IgD-negative memory B cell (primary cell): ENCODE results near the gene LRRC56. TPM values are rescaled to one million over a fixed set of nuclear protein-coding genes. Genes with fewer than 3 reads are reported as not detected.

ENCODE experiments used
- H3K27ac Mint-ChIP-seq, 3 donors: one replicate each; pipeline ENCODE4 v1.8.0; 2020 to 2022; ENCODE audit warnings: mild to moderate bottlenecking in 3 of 3, mixed read lengths in 3 of 3, moderate library complexity in 1 of 3
- H3K27me3 Mint-ChIP-seq: one replicate; pipeline ENCODE4 v1.8.0; 2021; ENCODE audit warnings: mixed read lengths
- H3K36me3 Mint-ChIP-seq: one replicate; pipeline ENCODE4 v1.8.0; 2020; ENCODE audit warnings: mild to moderate bottlenecking, mixed read lengths
- H3K4me1 Mint-ChIP-seq, 3 donors: one replicate each; pipeline ENCODE4 v1.8.0; 2020 to 2022; ENCODE audit warnings: mixed read lengths in 3 of 3, mild to moderate bottlenecking in 1 of 3
- H3K4me3 Mint-ChIP-seq, 4 donors: one replicate each; pipeline ENCODE4 v1.8.0; 2020 to 2022; ENCODE audit warnings: mild to moderate bottlenecking in 4 of 4, mixed read lengths in 4 of 4, moderate library complexity in 3 of 4
- H3K9me3 Mint-ChIP-seq, 3 donors: one replicate each; pipeline ENCODE4 v1.8.0; 2020 to 2021; ENCODE audit warnings: mixed read lengths in 3 of 3, mild to moderate bottlenecking in 1 of 3
- polyA plus RNA-seq: library from polyadenylated mRNA; unstranded; fragments of 300-500 nt; fragmentation: Illumina TruSeq; gene quantifications from one replicate; pipeline ENCODE4 v1.2.3, GENCODE V29; 2021

LRRC56 gene
- polyA plus RNA-seq, 1 donor from 2014 or later: 2.6 TPM

DNA sequence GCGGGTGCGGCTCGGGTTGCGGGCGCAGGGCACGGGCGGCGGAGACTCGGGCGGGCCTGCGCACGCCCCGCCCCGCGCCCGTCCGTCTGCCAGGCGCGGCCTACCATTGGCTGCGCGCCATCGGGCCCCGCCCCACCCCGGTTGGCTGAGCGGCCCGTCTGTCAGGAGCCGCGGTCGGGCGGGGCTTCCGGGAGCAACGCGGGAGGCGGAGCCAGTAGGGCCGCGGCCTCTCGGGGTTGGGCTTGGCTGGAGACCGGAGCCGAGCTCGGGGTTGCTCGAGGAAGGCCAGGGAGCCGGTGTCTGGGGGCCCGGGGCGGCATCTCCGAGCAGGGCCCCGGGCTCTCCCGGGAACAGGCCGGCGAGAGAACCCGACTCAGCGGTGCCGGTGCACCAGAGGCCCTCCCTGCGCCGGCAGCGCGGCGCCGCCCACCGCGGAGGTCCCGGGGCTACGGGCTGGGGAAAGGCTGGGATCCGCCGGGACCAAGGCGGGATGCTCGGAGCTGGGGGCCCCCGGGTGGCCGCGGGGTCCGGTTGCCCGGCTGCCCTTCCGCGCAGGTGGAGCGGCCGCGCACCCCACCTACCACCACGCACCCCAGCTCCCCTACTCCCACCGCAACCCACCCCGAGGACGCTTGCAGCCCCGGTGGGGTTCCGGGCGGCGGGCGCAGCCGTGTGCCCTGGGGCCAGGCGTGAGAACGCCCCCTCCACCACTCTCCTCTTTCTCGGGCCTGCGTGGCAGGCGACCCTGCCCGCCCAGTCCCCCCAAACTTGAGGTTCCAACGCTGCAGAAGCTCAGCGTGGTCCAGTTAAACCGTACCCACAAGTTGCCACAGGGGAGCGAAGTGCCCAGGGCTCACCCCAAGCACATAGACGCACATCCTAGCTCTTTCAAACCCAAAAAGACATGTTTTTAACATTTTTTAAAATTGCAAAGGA, 1.5 kb upstream of the LRRC56 start, which contains the start of gene HRAS:
Gene HRAS (minus strand): TSS at position 58 of the 936 bp plus-strand sequence.
- H3K9me3 Mint-ChIP-seq: no peaks in the 10 kb centered on the region
- peaks cover 2 to 13% (median 5%) of the 10 kb centered on the region in 3 donors for H3K4me1 Mint-ChIP-seq
- H3K27me3 Mint-ChIP-seq: no peaks in the 10 kb centered on the region
- H3K4me3 Mint-ChIP-seq: peak within 1 kb of the TSS; percentile 91 to 100 (median 96)
- peaks cover 2% of the 10 kb centered on the region for H3K36me3 Mint-ChIP-seq
- H3K27ac Mint-ChIP-seq: peak within 1 kb of the TSS; percentile 98 to 100 (median 98)

GRCh38 chr11:537622-538430, 499 bp downstream of the LRRC56 start:
- no peaks in the 10 kb centered on the region for H3K27me3 Mint-ChIP-seq

GRCh38 chr11:538431-539051, 1.2 kb downstream of the LRRC56 start:
- no peaks in the 10 kb centered on the region for H3K27me3 Mint-ChIP-seq
- H3K9me3 Mint-ChIP-seq: no peaks in the 10 kb centered on the region
- H3K4me3 Mint-ChIP-seq: peak overlapping the region; percentile 44 to 100 (median 86)
- peaks cover 2 to 10% (median 5%) of the 10 kb centered on the region in 3 donors for H3K4me1 Mint-ChIP-seq
- peak overlapping the region in 2 of 3 donors; percentile 5 to 100 for H3K27ac Mint-ChIP-seq
- peaks cover 3% of the 10 kb centered on the region for H3K36me3 Mint-ChIP-seq

More at GRCh38 chr11:537622-538430, 499 bp downstream of the LRRC56 start:
- peak overlapping the region; percentile 89 to 100 (median 94) for H3K4me3 Mint-ChIP-seq
- H3K4me1 Mint-ChIP-seq: peaks cover 2 to 10% (median 5%) of the 10 kb centered on the region in 3 donors
- H3K36me3 Mint-ChIP-seq: peaks cover 2% of the 10 kb centered on the region
- no peaks in the 10 kb centered on the region for H3K9me3 Mint-ChIP-seq
- H3K27ac Mint-ChIP-seq: peak overlapping the region; percentile 98 to 100 (median 98)

DNA sequence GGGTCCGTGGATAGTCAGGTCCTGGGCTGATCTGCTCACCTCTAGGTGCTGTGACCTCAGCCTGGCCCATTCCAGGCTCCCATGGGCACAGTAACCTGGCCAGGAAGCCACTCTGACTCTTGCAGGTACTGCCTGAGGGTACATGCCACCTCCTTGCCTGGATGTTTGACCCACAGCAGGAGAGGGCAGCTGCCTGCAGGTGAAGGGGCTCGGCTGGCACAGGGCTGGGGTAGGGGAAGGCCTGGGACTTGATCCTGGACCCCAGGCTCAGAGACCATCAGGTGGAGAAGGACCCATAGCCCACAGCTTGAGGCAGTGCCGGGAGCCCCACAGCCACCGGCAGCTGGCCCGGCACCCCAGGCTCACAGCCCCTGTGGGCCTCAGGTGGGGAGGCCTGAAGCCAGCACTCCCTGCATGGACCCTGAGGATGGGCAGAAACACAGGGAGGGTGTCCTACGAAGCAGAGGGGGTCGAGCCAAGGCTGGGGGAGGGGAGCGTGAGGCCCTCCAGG, 2.7 kb downstream of the LRRC56 start:
- H3K4me1 Mint-ChIP-seq: peaks cover 2 to 10% (median 5%) of the 10 kb centered on the region in 3 donors
- H3K9me3 Mint-ChIP-seq: no peaks in the 10 kb centered on the region
- H3K36me3 Mint-ChIP-seq: peaks cover 6% of the 10 kb centered on the region

GRCh38 chr11:540583-541432, 3.5 kb downstream of the LRRC56 start:
- Mint-ChIP-seq H3K4me1 (peaks cover 2 to 10% (median 5%) of the 10 kb centered on the region in 3 donors), H3K36me3 (peaks cover 6% of the 10 kb centered on the region), H3K27me3 (no peaks in the 10 kb centered on the region), H3K4me3 (no peak overlapping the region), H3K27ac (no peak overlapping the region), H3K9me3 (no peaks in the 10 kb centered on the region)

More for the DNA sequence above, 2.7 kb downstream of the LRRC56 start:
- Mint-ChIP-seq H3K4me3 (no peak overlapping the region), H3K27ac (no peak overlapping the region), H3K27me3 (no peaks in the 10 kb centered on the region)

DNA sequence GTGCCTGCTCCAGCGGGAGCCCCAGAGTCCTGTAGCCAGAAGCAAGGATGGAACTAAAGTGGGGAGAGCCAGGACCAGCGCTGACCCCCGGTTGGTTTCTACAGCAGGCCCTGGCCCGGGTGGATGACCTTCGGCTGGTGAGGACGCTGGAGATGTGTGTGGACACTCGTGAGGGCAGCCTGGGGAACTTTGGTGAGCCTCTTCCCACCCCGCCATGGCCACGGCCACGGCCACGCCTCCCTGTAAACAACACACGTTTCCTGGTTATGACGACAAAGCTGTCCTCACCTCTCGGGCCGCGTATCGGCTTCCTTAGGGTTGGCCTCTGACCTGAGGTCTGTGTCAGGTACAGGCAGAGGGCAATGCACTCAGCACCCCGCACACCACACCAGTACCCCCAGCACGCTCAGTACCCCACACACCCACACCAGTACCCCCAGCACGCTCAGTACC, 4.1 kb downstream of the LRRC56 start:
- peaks cover 6% of the 10 kb centered on the region for H3K36me3 Mint-ChIP-seq
- H3K9me3 Mint-ChIP-seq: no peaks in the 10 kb centered on the region
- H3K27ac Mint-ChIP-seq: peak overlapping the region in 1 of 3 donors; percentile 18
- no peaks in the 10 kb centered on the region for H3K27me3 Mint-ChIP-seq
- no peak overlapping the region for H3K4me3 Mint-ChIP-seq
- H3K4me1 Mint-ChIP-seq: peaks cover under 1 to 10% (median 2%) of the 10 kb centered on the region in 3 donors

GRCh38 chr11:544817-545166, 7.5 kb downstream of the LRRC56 start:
- peaks cover 6% of the 10 kb centered on the region for H3K36me3 Mint-ChIP-seq
- no peaks in the 10 kb centered on the region for H3K27me3 Mint-ChIP-seq
- no peaks in the 10 kb centered on the region for H3K9me3 Mint-ChIP-seq
- H3K4me1 Mint-ChIP-seq: peaks cover 0 to 4% (median 0%) of the 10 kb centered on the region in 3 donors
- H3K4me3 Mint-ChIP-seq: no peak overlapping the region
- no peak overlapping the region for H3K27ac Mint-ChIP-seq

DNA sequence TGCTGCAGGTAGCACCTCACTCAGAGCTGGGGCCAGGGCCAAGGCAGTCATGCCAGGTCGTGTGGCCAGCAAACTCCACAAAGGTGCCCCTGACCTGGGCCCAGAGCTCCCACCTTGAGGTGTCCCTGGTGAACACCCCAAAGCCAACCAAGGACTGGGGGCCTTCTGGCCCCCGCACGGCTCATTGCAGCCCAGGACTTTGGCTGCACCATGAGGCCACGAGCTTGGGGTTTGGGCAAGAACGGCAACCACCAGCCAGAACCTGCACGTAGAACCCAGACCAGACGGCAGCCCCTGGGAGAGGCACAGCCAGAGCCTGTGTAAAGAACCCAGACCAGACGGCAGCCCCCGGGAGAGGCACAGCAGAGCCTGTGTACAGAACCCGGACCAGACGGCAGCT, 7.8 kb downstream of the LRRC56 start:
- Mint-ChIP-seq H3K27ac (no peak overlapping the region), H3K36me3 (peaks cover 6% of the 10 kb centered on the region), H3K4me1 (peaks cover 0 to 4% (median 0%) of the 10 kb centered on the region in 3 donors), H3K4me3 (no peak overlapping the region), H3K9me3 (no peaks in the 10 kb centered on the region), H3K27me3 (no peaks in the 10 kb centered on the region)

- peak overlapping the region; percentile 21 to 82 (median 53) for H3K27ac Mint-ChIP-seq
- H3K9me3 Mint-ChIP-seq: no peaks in the 10 kb centered on the region
- H3K36me3 Mint-ChIP-seq: peaks cover 2% of the 10 kb centered on the region
Measured at GRCh38 chr11:548700-549603, 11.6 kb downstream of the LRRC56 start.

DNA sequence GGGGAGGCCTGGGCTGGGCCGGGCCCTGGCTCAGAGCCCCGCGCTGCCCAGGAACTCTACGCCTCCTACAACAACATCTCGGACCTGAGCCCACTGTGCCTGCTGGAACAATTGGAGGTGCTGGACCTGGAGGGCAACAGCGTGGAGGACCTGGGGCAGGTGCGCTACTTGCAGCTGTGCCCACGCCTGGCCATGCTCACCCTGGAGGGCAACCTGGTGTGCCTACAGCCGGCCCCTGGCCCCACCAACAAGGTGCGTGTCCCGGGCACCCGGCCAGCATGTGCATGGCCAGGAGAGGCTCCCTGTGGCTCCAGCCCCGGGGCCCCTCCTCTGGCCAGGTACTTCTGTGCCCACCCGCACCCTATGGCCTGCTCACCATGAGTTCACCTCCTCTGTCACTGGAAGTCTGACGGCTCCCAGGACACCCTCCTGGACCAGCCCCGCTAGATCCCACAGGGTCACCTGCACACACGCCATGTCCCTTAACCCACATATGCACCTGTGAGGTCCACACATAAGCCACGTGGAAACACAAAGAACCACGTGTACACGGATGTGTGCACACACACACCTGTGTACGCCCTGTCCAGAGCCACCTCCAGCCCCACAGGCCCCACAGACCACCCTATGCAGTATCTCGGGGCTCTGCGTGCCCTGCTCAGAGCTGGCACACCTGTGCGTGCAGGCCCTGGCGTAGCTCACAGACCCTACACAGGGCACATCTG, 12.9 kb downstream of the LRRC56 start:
- Mint-ChIP-seq H3K27me3 (no peaks in the 10 kb centered on the region), H3K36me3 (no peaks in the 10 kb centered on the region), H3K4me1 (peaks cover 0 to 4% (median 0%) of the 10 kb centered on the region in 3 donors), H3K4me3 (no peak overlapping the region), H3K9me3 (no peaks in the 10 kb centered on the region), H3K27ac (no peak overlapping the region)

More at GRCh38 chr11:548700-549603, 11.6 kb downstream of the LRRC56 start:
- no peaks in the 10 kb centered on the region for H3K27me3 Mint-ChIP-seq
- peak overlapping the region in 2 of 4 donors; percentile 52 to 57 for H3K4me3 Mint-ChIP-seq
- peaks cover 0 to 4% (median 0%) of the 10 kb centered on the region in 3 donors for H3K4me1 Mint-ChIP-seq

DNA sequence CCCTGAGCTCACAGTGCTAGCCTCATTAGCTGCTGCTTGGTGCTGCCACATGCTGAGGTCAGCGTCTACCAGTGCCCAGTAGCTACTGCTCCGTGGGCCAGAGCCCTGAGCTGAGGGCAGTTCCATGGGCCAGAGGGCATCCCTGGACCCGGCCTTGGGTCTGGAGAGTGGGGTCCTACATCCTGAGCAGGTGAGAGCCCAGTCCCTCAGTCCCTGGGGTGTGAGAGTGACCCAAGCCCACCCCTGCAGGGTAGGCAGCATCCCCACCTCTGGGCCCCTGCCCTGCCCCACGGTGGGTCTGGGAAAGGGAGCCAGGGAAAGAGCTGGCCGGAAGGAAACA, 13.4 kb downstream of the LRRC56 start:
- H3K36me3 Mint-ChIP-seq: no peaks in the 10 kb centered on the region
- no peaks in the 10 kb centered on the region for H3K9me3 Mint-ChIP-seq
- peaks cover 0 to 4% (median 0%) of the 10 kb centered on the region in 3 donors for H3K4me1 Mint-ChIP-seq
- H3K4me3 Mint-ChIP-seq: no peak overlapping the region
- no peak overlapping the region for H3K27ac Mint-ChIP-seq
- H3K27me3 Mint-ChIP-seq: no peaks in the 10 kb centered on the region

DNA sequence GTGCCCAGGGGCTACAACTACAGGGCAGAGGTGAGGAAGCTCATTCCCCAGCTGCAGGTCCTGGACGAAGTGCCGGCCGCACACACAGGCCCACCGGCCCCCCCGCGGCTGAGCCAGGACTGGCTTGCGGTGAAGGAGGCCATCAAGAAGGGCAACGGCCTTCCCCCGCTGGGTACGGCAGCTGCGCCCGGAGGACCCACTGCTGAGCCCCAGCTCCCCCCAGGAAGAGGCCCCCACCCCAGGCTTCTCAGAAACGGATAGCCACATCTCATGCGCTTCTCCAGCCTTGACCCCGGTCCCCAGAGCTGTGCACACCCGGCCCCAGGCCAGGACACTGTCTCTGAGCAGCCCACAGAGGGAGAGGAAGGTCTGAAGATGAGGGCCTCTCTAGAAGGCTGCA, 13.8 kb downstream of the LRRC56 start:
- Mint-ChIP-seq H3K27me3 (no peaks in the 10 kb centered on the region), H3K27ac (no peak overlapping the region), H3K9me3 (no peaks in the 10 kb centered on the region), H3K4me3 (no peak overlapping the region), H3K36me3 (no peaks in the 10 kb centered on the region), H3K4me1 (peaks cover 0 to 4% (median 0%) of the 10 kb centered on the region in 3 donors)
